Testis (tissue), 3 donors: ENCODE results near the gene ERGIC3. TPM values are rescaled to one million over a fixed set of nuclear protein-coding genes. Genes with fewer than 3 reads are reported as not detected.

Source experiments
- DNase-seq: peaks from one replicate; pipeline ENCODE4 v3.0.0-alpha.2; 2019
- H3K27ac ChIP-seq, 2 donors: fragments of 200-600 bp; sonication (generic); one replicate each; pipeline ENCODE4 v1.5.1; 2019
- H3K27me3 ChIP-seq: fragments of 200-600 bp; sonication (generic); one replicate; pipeline ENCODE4 v1.5.1; 2019
- H3K36me3 ChIP-seq: fragments of 200-600 bp; sonication (generic); one replicate; pipeline ENCODE4 v1.5.1; 2017; ENCODE audit warnings: low read depth; ENCODE audit errors: missing control alignments
- H3K4me1 ChIP-seq: fragments of 200-600 bp; sonication (generic); one replicate; pipeline ENCODE4 v1.5.1; 2019
- H3K4me3 ChIP-seq, 2 donors: fragments of 200-600 bp; sonication (generic); one replicate each; pipeline ENCODE4 v1.5.1; 2017 to 2019
- H3K9me3 ChIP-seq: fragments of 200-600 bp; sonication (generic); one replicate; pipeline ENCODE4 v1.5.1; 2017
- POLR2A ChIP-seq: fragments of 450-650 bp; IDR thresholded peaks from one replicate; pipeline ENCODE4 v1.6.1; 2017; ENCODE audit warnings: antibody characterized with exemption, mild to moderate bottlenecking, moderate library complexity
- WGBS, 2 donors: methylation state at CpG; one replicate each; pipeline ENCODE4 v1.1.5; 2018; 5-methylcytosine and 5-hydroxymethylcytosine counted together
- intact Hi-C: fragments of 100-400 bp; cut with DNase I; formaldehyde crosslinking; loops from one replicate; pipeline ENCODE4 v1.15.1; 2023; ENCODE audit warnings: low total_unique reads
- polyA plus RNA-seq: library from polyadenylated mRNA; stranded (reverse); fragments of 350-450 nt; fragmentation: Illumina TruSeq; extraction: RNeasy Lipid Tissue Mini Kit (QIAGEN cat#74804); gene quantifications from one replicate; pipeline ENCODE4 v1.2.3, GENCODE V29; 2014; ENCODE audit warnings: low read depth, low replicate concordance; ENCODE audit not compliant: insufficient read depth
- total RNA-seq, 2 donors: library from RNA; depleted of rRNA; stranded (reverse); fragments of >200 nt; gene quantifications; one replicate each; pipeline ENCODE4 v1.2.3, GENCODE V29; 2016
- TF ChIP-seq, protein P1 (sequence below), 3 experiments: fragments of 450-650 bp in 2 of 3; fragments of 200-600 bp in 1 of 3; sonication (generic) in 1 of 3; IDR thresholded peaks; one replicate each; pipeline ENCODE4 v1.5.1; 2016 to 2019; ENCODE audit warnings: antibody characterized with exemption in 3 of 3, mild to moderate bottlenecking in 2 of 3, moderate library complexity in 1 of 3

Gene ERGIC3
- total and polyA plus RNA-seq, 3 donors from 2014 or later = 337 to 493 (median 338) TPM

- no peaks in the 10 kb centered on the region for H3K9me3 ChIP-seq
- WGBS, 2 donors = 92 to 93% methylated on average over 6 of the region's 6 CpGs
- H3K4me1 ChIP-seq = no peaks in the 10 kb centered on the region
- TF ChIP-seq, protein P1, sequence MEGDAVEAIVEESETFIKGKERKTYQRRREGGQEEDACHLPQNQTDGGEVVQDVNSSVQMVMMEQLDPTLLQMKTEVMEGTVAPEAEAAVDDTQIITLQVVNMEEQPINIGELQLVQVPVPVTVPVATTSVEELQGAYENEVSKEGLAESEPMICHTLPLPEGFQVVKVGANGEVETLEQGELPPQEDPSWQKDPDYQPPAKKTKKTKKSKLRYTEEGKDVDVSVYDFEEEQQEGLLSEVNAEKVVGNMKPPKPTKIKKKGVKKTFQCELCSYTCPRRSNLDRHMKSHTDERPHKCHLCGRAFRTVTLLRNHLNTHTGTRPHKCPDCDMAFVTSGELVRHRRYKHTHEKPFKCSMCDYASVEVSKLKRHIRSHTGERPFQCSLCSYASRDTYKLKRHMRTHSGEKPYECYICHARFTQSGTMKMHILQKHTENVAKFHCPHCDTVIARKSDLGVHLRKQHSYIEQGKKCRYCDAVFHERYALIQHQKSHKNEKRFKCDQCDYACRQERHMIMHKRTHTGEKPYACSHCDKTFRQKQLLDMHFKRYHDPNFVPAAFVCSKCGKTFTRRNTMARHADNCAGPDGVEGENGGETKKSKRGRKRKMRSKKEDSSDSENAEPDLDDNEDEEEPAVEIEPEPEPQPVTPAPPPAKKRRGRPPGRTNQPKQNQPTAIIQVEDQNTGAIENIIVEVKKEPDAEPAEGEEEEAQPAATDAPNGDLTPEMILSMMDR (IDR thresholded peaks at IDR 0.05) = no peak
- no peak for TF ChIP-seq POLR2A
- no peaks in the 10 kb centered on the region for H3K36me3 ChIP-seq
- H3K27me3 ChIP-seq = no peaks in the 10 kb centered on the region
- intact Hi-C loops = no loop called here
- DNase-seq = no peak
- no peak overlapping the region for H3K4me3 ChIP-seq
- no peak overlapping the region for H3K27ac ChIP-seq
Observed at GRCh38 chr20:35579196-35579595, 37.3 kb downstream of the ERGIC3 start.

- H3K9me3 ChIP-seq = no peaks in the 10 kb centered on the region
- no peak for DNase-seq
- no peaks in the 10 kb centered on the region for H3K27me3 ChIP-seq
- H3K27ac ChIP-seq = no peak overlapping the region
- TF ChIP-seq, protein P1 (IDR thresholded peaks at IDR 0.05) = no peak
- no peak for TF ChIP-seq POLR2A
- no peak overlapping the region for H3K4me3 ChIP-seq
- no peaks in the 10 kb centered on the region for H3K36me3 ChIP-seq
- no peaks in the 10 kb centered on the region for H3K4me1 ChIP-seq
- 93 to 98% methylated on average over 5 to 7 of the region's 7 CpGs for WGBS, 2 donors
- intact Hi-C loops = no loop called here
Observed at GRCh38 chr20:35582131-35582530, 40.3 kb downstream of the ERGIC3 start.

GRCh38 chr20:35582741-35583404, 41.0 kb downstream of the ERGIC3 start:
- Histone ChIP-seq H3K9me3 (no peaks in the 10 kb centered on the region), H3K27me3 (no peaks in the 10 kb centered on the region), H3K36me3 (no peaks in the 10 kb centered on the region), H3K4me3 (no peak overlapping the region), H3K27ac (no peak overlapping the region), H3K4me1 (no peaks in the 10 kb centered on the region)
- DNase-seq = no peak
- intact Hi-C loops = no loop called here
- WGBS, 2 donors = 81 to 84% methylated on average over 8 to 12 of the region's 12 CpGs
- TF ChIP-seq, protein P1 (IDR thresholded peaks at IDR 0.05) = no peak
- no peak for TF ChIP-seq POLR2A

GRCh38 chr20:35583636-35584560, 42.0 kb downstream of the ERGIC3 start:
- intact Hi-C loops = no loop called here
- no peaks in the 10 kb centered on the region for H3K4me1 ChIP-seq
- WGBS, 2 donors = 93 to 95% methylated on average over 7 to 18 of the region's 18 CpGs
- H3K27ac ChIP-seq = no peak overlapping the region
- no peak for DNase-seq
- TF ChIP-seq, protein P1 (IDR thresholded peaks at IDR 0.05) = no peak
- TF ChIP-seq POLR2A = no peak
- no peaks in the 10 kb centered on the region for H3K36me3 ChIP-seq
- H3K4me3 ChIP-seq = no peak overlapping the region
- H3K27me3 ChIP-seq = no peaks in the 10 kb centered on the region
- no peaks in the 10 kb centered on the region for H3K9me3 ChIP-seq
